ENCODE results near the gene LAMC2. TPM values are rescaled to one million over a fixed set of nuclear protein-coding genes. Genes with fewer than 3 reads are reported as not detected.

Gene LAMC2
- total RNA-seq, 2 experiments from 2014 or later: 0.05 TPM; not detected in 1

DNA sequence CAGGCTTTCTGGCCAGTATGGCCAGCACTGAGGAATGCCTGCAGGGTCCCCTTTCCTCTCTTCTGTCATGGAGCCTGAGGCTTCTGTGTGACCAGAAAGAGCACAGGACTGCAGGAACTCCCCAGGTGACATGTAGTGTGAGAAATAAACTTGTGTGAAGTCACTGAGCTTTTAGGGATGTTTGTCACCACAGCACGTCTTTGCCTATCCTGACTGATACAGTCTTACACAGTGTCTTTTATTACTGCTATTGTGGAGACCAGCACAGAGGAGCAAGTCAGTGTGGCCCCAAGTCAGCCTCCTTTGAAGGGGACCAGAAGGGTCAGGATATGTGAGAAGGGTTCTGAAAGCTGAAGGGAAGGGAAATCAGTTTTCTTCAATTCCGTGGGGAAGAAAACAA, 102.5 kb downstream of the LAMC2 start:
- H3K27ac Mint-ChIP-seq: no peak overlapping the region
- H3K36me3 Mint-ChIP-seq (ENCODE audit: low read depth): no peaks in the 10 kb centered on the region
- no peaks in the 10 kb centered on the region for H3K4me1 Mint-ChIP-seq (ENCODE audit: low read depth)
- peaks cover 2% of the 10 kb centered on the region for H3K27me3 Mint-ChIP-seq (ENCODE audit: low read depth)
- CTCF ChIA-PET: interaction anchor here (1.1 kb wide), 1 partner anchor 16 kb away, joined by 4 read pairs; no protein-coding TSS in a partner anchor
- H3K4me3 Mint-ChIP-seq: no peak overlapping the region
- intact Hi-C loops (cut with micrococcal nuclease): no loop called here
- no peak for DNase-seq
- H3K9me3 Mint-ChIP-seq: peaks cover 2% of the 10 kb centered on the region

DNA sequence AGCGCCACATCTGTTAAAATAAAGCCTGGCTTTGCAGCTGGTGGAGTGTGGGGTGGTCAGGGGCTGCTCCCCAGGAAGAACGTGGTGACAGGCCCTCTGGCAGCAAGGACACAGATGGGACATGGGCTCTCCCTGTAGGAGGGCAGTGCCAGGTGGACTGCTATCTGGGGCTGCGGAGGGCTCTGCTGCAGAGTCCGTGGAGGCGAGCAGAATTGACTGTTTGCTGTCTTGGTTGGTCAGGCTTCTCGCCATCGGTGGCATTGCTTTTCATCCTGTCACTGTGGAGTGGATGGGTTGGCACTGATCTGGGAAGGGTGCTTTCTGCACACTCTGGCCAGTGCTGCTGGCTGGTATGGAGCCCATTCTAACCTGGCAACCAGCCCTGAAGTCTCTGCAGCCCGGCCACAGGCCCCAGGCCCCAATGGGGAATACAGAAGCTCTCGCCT, 103.0 kb downstream of the LAMC2 start:
- Mint-ChIP-seq H3K27ac (no peak overlapping the region), H3K36me3 (ENCODE audit: low read depth) (no peaks in the 10 kb centered on the region), H3K4me1 (ENCODE audit: low read depth) (no peaks in the 10 kb centered on the region), H3K27me3 (ENCODE audit: low read depth) (peaks cover 2% of the 10 kb centered on the region), H3K9me3 (peaks cover 2% of the 10 kb centered on the region), H3K4me3 (no peak overlapping the region)
- CTCF ChIA-PET: interaction anchor here (0.6 kb wide), 1 partner anchor 1447 kb away, joined by 5 read pairs; no protein-coding TSS in a partner anchor
- intact Hi-C loops (cut with micrococcal nuclease): no loop called here
- no peak for DNase-seq

DNA sequence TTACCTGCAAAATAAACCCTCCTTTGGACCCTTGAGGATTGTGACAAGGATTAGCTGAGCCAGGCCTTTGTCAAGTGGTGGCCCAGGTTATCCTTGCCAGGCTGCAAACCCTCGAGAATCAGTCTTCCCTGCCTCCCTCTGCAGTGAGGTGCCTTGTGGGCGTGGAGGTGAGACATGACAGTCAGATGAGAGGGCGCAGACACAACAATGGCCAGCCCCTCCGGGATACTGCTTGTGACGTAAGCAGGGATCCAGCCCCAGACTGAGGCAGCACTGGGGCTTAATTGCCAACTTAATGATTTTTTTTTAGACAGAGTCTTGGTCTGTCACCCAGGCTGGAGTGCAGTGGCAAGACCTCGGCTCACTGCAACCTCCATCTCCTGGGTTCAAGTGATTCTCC, 104.6 kb downstream of the LAMC2 start:
- H3K27ac Mint-ChIP-seq: no peak overlapping the region
- DNase-seq: no peak
- intact Hi-C loops (cut with micrococcal nuclease): no loop called here
- no peaks in the 10 kb centered on the region for H3K36me3 Mint-ChIP-seq (ENCODE audit: low read depth)
- peaks cover 2% of the 10 kb centered on the region for H3K9me3 Mint-ChIP-seq
- H3K4me3 Mint-ChIP-seq: no peak overlapping the region
- no peaks in the 10 kb centered on the region for H3K4me1 Mint-ChIP-seq (ENCODE audit: low read depth)
- CTCF ChIA-PET: interaction anchor here (1.2 kb wide), 1 partner anchor 9 kb away, joined by 3 read pairs; no protein-coding TSS in a partner anchor
- peaks cover 2% of the 10 kb centered on the region for H3K27me3 Mint-ChIP-seq (ENCODE audit: low read depth)

DNA sequence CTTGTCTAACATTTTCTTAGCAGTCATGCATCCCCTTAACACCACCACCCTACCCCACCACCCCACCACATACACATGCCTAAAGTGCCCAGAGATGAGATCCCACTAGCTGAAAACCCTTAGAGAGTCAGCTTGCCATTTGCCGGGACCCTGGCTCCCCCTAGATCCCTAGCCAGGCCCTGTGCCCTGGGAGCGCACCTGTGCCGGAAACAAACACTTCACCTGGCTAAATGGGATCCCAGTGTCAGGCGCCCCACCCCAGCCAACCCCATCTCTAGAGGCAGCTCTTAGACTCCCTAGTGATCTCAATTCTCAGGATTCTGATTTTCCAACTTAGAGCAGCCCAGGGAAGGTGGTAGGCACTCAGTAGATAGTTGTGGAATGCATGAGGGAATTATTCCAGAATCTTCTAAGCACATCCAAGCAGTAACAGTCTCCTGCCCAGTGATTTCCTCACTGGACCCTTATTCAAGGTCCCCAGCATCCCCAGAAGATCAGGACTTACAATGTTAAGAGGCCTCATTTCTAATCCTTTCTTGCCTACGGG, 105.2 kb downstream of the LAMC2 start:
- Mint-ChIP-seq H3K27me3 (ENCODE audit: low read depth) (peaks cover 2% of the 10 kb centered on the region), H3K9me3 (peaks cover 2% of the 10 kb centered on the region), H3K4me1 (ENCODE audit: low read depth) (no peaks in the 10 kb centered on the region), H3K36me3 (ENCODE audit: low read depth) (no peaks in the 10 kb centered on the region), H3K4me3 (no peak overlapping the region), H3K27ac (no peak overlapping the region)
- DNase-seq: no peak
- intact Hi-C loops (cut with micrococcal nuclease): no loop called here
- CTCF ChIA-PET: no interaction called here

DNA sequence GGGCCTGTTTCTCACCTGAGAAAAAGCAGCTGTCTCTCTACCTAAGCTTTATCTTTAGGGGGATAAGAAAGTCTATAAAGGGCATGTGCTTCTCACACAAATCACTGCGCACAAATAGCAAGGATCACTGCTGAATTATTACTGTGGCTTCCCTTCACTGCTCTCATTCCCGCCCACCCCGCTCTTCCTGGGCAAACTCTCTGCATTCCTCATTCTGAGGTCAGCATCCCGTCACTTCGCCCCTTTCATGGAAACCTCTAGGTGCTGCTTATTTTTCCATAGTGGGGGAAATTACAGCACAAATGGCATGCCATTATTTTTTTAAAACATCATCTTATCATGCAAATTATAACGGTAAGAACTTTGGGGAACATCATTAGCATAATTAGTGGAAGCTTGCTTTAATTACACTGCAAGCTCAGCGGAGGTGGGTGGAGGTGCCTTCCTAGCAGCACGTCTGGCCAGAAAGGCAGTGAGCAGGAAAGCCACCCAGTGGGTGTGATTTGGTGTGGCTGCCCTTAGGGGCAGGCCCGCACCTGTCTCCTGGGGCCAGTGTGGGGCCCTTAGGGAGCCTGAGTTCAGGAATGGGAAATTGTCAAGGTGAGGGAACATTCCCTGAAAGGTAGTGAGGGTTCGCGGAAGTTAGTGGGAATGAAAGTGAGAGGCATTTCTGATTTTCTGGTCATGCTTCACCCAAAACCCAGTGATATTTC, 105.9 kb downstream of the LAMC2 start:
- intact Hi-C loops (cut with micrococcal nuclease): no loop called here
- H3K27ac Mint-ChIP-seq: no peak overlapping the region
- H3K9me3 Mint-ChIP-seq: peaks cover 2% of the 10 kb centered on the region
- no peak overlapping the region for H3K4me3 Mint-ChIP-seq
- H3K4me1 Mint-ChIP-seq (ENCODE audit: low read depth): no peaks in the 10 kb centered on the region
- no peak for DNase-seq
- H3K27me3 Mint-ChIP-seq (ENCODE audit: low read depth): peaks cover 5% of the 10 kb centered on the region
- CTCF ChIA-PET: no interaction called here
- H3K36me3 Mint-ChIP-seq (ENCODE audit: low read depth): no peaks in the 10 kb centered on the region

DNA sequence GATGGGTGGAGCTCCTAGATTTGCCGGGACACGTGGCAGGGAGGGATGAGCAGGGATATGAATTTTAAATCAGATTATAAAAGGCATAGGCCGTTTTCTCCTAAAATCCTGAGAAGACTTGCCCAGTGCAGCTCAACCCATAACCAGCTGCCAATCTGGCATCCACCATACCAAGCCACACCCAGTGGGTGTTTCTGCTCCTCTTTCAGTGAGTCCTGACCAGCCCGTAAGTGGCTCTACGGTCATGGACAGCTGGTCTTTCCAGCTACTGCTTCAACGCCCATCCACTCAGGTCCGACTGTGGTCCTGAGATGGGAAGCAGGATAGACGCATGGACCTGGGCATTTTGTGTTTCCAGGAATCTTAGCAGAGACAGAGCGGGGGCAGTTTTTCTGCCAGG, 107.2 kb downstream of the LAMC2 start:
- Mint-ChIP-seq H3K9me3 (peaks cover 2% of the 10 kb centered on the region), H3K27ac (no peak overlapping the region), H3K27me3 (ENCODE audit: low read depth) (peaks cover 6% of the 10 kb centered on the region), H3K4me1 (ENCODE audit: low read depth) (no peaks in the 10 kb centered on the region), H3K4me3 (no peak overlapping the region), H3K36me3 (ENCODE audit: low read depth) (no peaks in the 10 kb centered on the region)
- CTCF ChIA-PET: interaction anchor here (1.0 to 1.7 kb wide), 2 partner anchors 11 to 13 kb away, joined by 3 to 7 read pairs; no protein-coding TSS in a partner anchor
- no peak for DNase-seq
- intact Hi-C loops (cut with micrococcal nuclease): no loop called here

DNA sequence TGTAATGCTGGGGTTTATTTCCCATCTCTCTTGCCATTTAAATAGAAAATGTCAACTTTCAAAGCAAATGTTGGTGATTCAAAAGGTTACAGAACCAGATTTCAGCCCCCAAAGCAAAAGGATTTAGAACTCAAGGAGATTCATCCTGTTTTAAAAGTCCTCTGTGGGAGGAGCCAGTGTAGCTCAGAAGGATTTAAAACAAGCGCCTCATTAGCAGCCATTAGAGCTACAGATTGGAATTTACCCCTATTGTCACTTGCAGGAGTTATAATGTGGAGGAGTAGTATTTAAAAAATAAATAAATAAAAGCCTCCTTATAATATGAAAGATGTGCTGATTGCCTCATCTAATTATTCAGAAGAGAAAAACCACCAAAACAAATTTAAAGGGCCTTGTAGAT, 107.8 kb downstream of the LAMC2 start:
- CTCF ChIA-PET: interaction anchor here (1.0 to 1.7 kb wide), 2 partner anchors 12 to 14 kb away, joined by 3 to 7 read pairs; no protein-coding TSS in a partner anchor
- no peaks in the 10 kb centered on the region for H3K36me3 Mint-ChIP-seq (ENCODE audit: low read depth)

More for the DNA sequence above, 107.8 kb downstream of the LAMC2 start:
- Mint-ChIP-seq H3K4me3 (no peak overlapping the region), H3K27me3 (ENCODE audit: low read depth) (peaks cover 4% of the 10 kb centered on the region), H3K27ac (no peak overlapping the region), H3K9me3 (no peaks in the 10 kb centered on the region), H3K4me1 (ENCODE audit: low read depth) (no peaks in the 10 kb centered on the region)
- no peak for DNase-seq
- intact Hi-C loops (cut with micrococcal nuclease): no loop called here

Other genes starting within 250 kb of the LAMC2 start
- not detected for gene SHCBP1L, start 233.1 kb upstream of the LAMC2 start, total RNA-seq
- gene LAMC1, start 162.8 kb upstream of the LAMC2 start, total RNA-seq: under 1 TPM in 1 of 2 experiments, not detected in 1; 0.10 TPM
- not detected for gene NMNAT2, start 232.1 kb downstream of the LAMC2 start, total RNA-seq

Data from activated naive CD4-positive, alpha-beta T cell treated with anti-CD3 and anti-CD28 coated beads for 36 hours (primary cell).